ENCODE data around the gene MTCH1. TPM values are rescaled to one million over a fixed set of nuclear protein-coding genes. Genes with fewer than 3 reads are reported as not detected.

Gene MTCH1
- 120 and 127 TPM in 2 replicates for total RNA-seq

GRCh38 chr6:36985808-36986703, at the start of gene MTCH1:
TSS of gene MTCH1 (minus strand) at chr6:36986196. CDS start at chr6:36986173, 23 bp downstream.
- peak within 1 kb of the TSS; percentile 99 for H3K4me3 Mint-ChIP-seq
- H3K4me1 Mint-ChIP-seq (ENCODE audit: low read depth), result peaks cover 27% of the 10 kb centered on the region
- no peaks in the 10 kb centered on the region for H3K9me3 Mint-ChIP-seq
- intact Hi-C loops (cut with micrococcal nuclease), result loop anchor here (1.0 to 10.0 kb wide), 10 partner anchors 23 to 448 kb away; partner anchors contain the start of genes C6orf89, CDKN1A and SRSF3
- DNase-seq (ENCODE audit: low spot score), result peak; percentile 87
- H3K27me3 Mint-ChIP-seq (ENCODE audit: insufficient read depth), result peaks cover 10% of the 10 kb centered on the region
- H3K36me3 Mint-ChIP-seq (ENCODE audit: low read depth), result peaks cover 6% of the 10 kb centered on the region
- H3K27ac Mint-ChIP-seq, result peak within 1 kb of the TSS; percentile 99

- no peaks in the 10 kb centered on the region for H3K27me3 Mint-ChIP-seq (ENCODE audit: insufficient read depth)
- H3K4me1 Mint-ChIP-seq (ENCODE audit: low read depth), result peaks cover 53% of the 10 kb centered on the region
- peaks cover 12% of the 10 kb centered on the region for H3K36me3 Mint-ChIP-seq (ENCODE audit: low read depth)
- intact Hi-C loops (cut with micrococcal nuclease), result loop anchor here (1.0 kb wide), 2 partner anchors 14 to 139 kb away; no protein-coding TSS in a partner anchor
- H3K9me3 Mint-ChIP-seq, result peaks cover 5% of the 10 kb centered on the region
- H3K27ac Mint-ChIP-seq, result peak overlapping the region; percentile 77
- no peak for DNase-seq (ENCODE audit: low spot score)
- peak overlapping the region; percentile 58 for H3K4me3 Mint-ChIP-seq
Measured at GRCh38 chr6:37033819-37034795, 48.1 kb upstream of the MTCH1 start.

GRCh38 chr6:37033255-37033654, 47.3 kb upstream of the MTCH1 start:
- intact Hi-C loops (cut with micrococcal nuclease), result loop anchor here (1.0 kb wide), 2 partner anchors 15 to 140 kb away; no protein-coding TSS in a partner anchor
- peaks cover 51% of the 10 kb centered on the region for H3K4me1 Mint-ChIP-seq (ENCODE audit: low read depth)
- peak overlapping the region; percentile 77 for H3K27ac Mint-ChIP-seq
- H3K27me3 Mint-ChIP-seq (ENCODE audit: insufficient read depth), result no peaks in the 10 kb centered on the region
- DNase-seq (ENCODE audit: low spot score), result no peak
- peak overlapping the region; percentile 58 for H3K4me3 Mint-ChIP-seq
- peaks cover 5% of the 10 kb centered on the region for H3K9me3 Mint-ChIP-seq
- H3K36me3 Mint-ChIP-seq (ENCODE audit: low read depth), result peaks cover 9% of the 10 kb centered on the region

- Mint-ChIP-seq H3K27ac (peak overlapping the region; percentile 77), H3K9me3 (peaks cover 5% of the 10 kb centered on the region), H3K4me1 (ENCODE audit: low read depth) (peaks cover 50% of the 10 kb centered on the region), H3K4me3 (no peak overlapping the region), H3K27me3 (ENCODE audit: insufficient read depth) (no peaks in the 10 kb centered on the region), H3K36me3 (ENCODE audit: low read depth) (peaks cover 9% of the 10 kb centered on the region)
- intact Hi-C loops (cut with micrococcal nuclease), result no loop called here
- DNase-seq (ENCODE audit: low spot score), result no peak
Measured at GRCh38 chr6:37032239-37032638, 46.2 kb upstream of the MTCH1 start.

- Mint-ChIP-seq H3K27me3 (ENCODE audit: insufficient read depth) (no peaks in the 10 kb centered on the region), H3K36me3 (ENCODE audit: low read depth) (peaks cover 9% of the 10 kb centered on the region), H3K4me1 (ENCODE audit: low read depth) (peaks cover 58% of the 10 kb centered on the region), H3K27ac (peak overlapping the region; percentile 76), H3K4me3 (no peak overlapping the region), H3K9me3 (peaks cover 5% of the 10 kb centered on the region)
- no peak for DNase-seq (ENCODE audit: low spot score)
- intact Hi-C loops (cut with micrococcal nuclease), result no loop called here
Measured at GRCh38 chr6:37030599-37030998, 44.6 kb upstream of the MTCH1 start.

GRCh38 chr6:37029249-37029971, 43.4 kb upstream of the MTCH1 start:
- Mint-ChIP-seq H3K4me1 (ENCODE audit: low read depth) (peaks cover 63% of the 10 kb centered on the region), H3K27me3 (ENCODE audit: insufficient read depth) (no peaks in the 10 kb centered on the region), H3K4me3 (no peak overlapping the region), H3K9me3 (peaks cover 5% of the 10 kb centered on the region), H3K36me3 (ENCODE audit: low read depth) (peaks cover 9% of the 10 kb centered on the region), H3K27ac (peak overlapping the region; percentile 79)
- intact Hi-C loops (cut with micrococcal nuclease), result loop anchor here (1.0 to 5.0 kb wide), 4 partner anchors 12 to 179 kb away; no protein-coding TSS in a partner anchor
- DNase-seq (ENCODE audit: low spot score), result no peak

- Mint-ChIP-seq H3K4me3 (no peak overlapping the region), H3K27ac (no peak overlapping the region), H3K9me3 (peaks cover 5% of the 10 kb centered on the region), H3K36me3 (ENCODE audit: low read depth) (peaks cover 10% of the 10 kb centered on the region), H3K4me1 (ENCODE audit: low read depth) (peaks cover 63% of the 10 kb centered on the region), H3K27me3 (ENCODE audit: insufficient read depth) (no peaks in the 10 kb centered on the region)
- DNase-seq (ENCODE audit: low spot score), result no peak
- intact Hi-C loops (cut with micrococcal nuclease), result loop anchor here (2.0 to 5.0 kb wide), 2 partner anchors 74 to 181 kb away; no protein-coding TSS in a partner anchor
Measured at GRCh38 chr6:37027811-37028469, 41.9 kb upstream of the MTCH1 start.

- H3K27me3 Mint-ChIP-seq (ENCODE audit: insufficient read depth), result no peaks in the 10 kb centered on the region
- H3K4me1 Mint-ChIP-seq (ENCODE audit: low read depth), result peaks cover 66% of the 10 kb centered on the region
- peaks cover 5% of the 10 kb centered on the region for H3K9me3 Mint-ChIP-seq
- peaks cover 7% of the 10 kb centered on the region for H3K36me3 Mint-ChIP-seq (ENCODE audit: low read depth)
- no peak overlapping the region for H3K27ac Mint-ChIP-seq
- DNase-seq (ENCODE audit: low spot score), result no peak
- intact Hi-C loops (cut with micrococcal nuclease), result loop anchor here (5.0 kb wide), 1 partner anchor 75 kb away; no protein-coding TSS in a partner anchor
- no peak overlapping the region for H3K4me3 Mint-ChIP-seq
Measured at GRCh38 chr6:37027036-37027720, 41.2 kb upstream of the MTCH1 start.

- H3K4me1 Mint-ChIP-seq (ENCODE audit: low read depth), result peaks cover 76% of the 10 kb centered on the region
- peaks cover 6% of the 10 kb centered on the region for H3K36me3 Mint-ChIP-seq (ENCODE audit: low read depth)
- DNase-seq (ENCODE audit: low spot score), result no peak
- H3K9me3 Mint-ChIP-seq, result peaks cover 5% of the 10 kb centered on the region
- intact Hi-C loops (cut with micrococcal nuclease), result loop anchor here (5.0 kb wide), 1 partner anchor 76 kb away; no protein-coding TSS in a partner anchor
- H3K4me3 Mint-ChIP-seq, result no peak overlapping the region
- H3K27me3 Mint-ChIP-seq (ENCODE audit: insufficient read depth), result no peaks in the 10 kb centered on the region
- H3K27ac Mint-ChIP-seq, result peak overlapping the region; percentile 57
Measured at GRCh38 chr6:37025621-37026466, 39.8 kb upstream of the MTCH1 start.

- H3K4me1 Mint-ChIP-seq (ENCODE audit: low read depth), result peaks cover 72% of the 10 kb centered on the region
- intact Hi-C loops (cut with micrococcal nuclease), result loop anchor here (5.0 kb wide), 1 partner anchor 78 kb away; no protein-coding TSS in a partner anchor
- H3K36me3 Mint-ChIP-seq (ENCODE audit: low read depth), result peaks cover 3% of the 10 kb centered on the region
- peak overlapping the region; percentile 15 for H3K4me3 Mint-ChIP-seq
- H3K27ac Mint-ChIP-seq, result peak overlapping the region; percentile 83
- DNase-seq (ENCODE audit: low spot score), result no peak
- H3K9me3 Mint-ChIP-seq, result no peaks in the 10 kb centered on the region
- H3K27me3 Mint-ChIP-seq (ENCODE audit: insufficient read depth), result no peaks in the 10 kb centered on the region
Measured at GRCh38 chr6:37024656-37025337, 38.8 kb upstream of the MTCH1 start.

Measured in activated T-helper 1 cell treated with anti-CD3 and anti-CD28 coated beads, Interleukin-12 subunit alpha, Interleukin-12 subunit beta, Interleukin-2, Interleukin-4 antibody, amounts not matched to agents 30 ng/mL and 10 ng/mL and 1 ng/mL, durations not matched to agents 14 hours and 24 hours and 36 hours (primary cell).